CD14-positive monocyte (primary cell): ENCODE data around the gene TRIM45. TPM values are rescaled to one million over a fixed set of nuclear protein-coding genes. Genes with fewer than 3 reads are reported as not detected.
A peak's percentile ranks its signal among the peaks of the same experiment; 100 is the strongest.

Experiments used
- DNase-seq, 3 donors: peaks; one replicate each; pipeline ENCODE4 v3.0.0-alpha.2; 2011 to 2022
- H2AFZ ChIP-seq: 2 replicates; pipeline ENCODE4 v1.6.0; 2012; ENCODE audit warnings: mild to moderate bottlenecking, low read depth, low read length, inconsistent platforms; ENCODE audit not compliant: insufficient read depth, poor library complexity, severe bottlenecking
- H3K27ac ChIP-seq, 2 donors: 1 replicate in 1 of 2; 2 replicates in 1 of 2; pipeline ENCODE4 v1.5.1; 2012 to 2013; ENCODE audit warnings: low read length in 2 of 2, control low read depth in 1 of 2, inconsistent platforms in 1 of 2, low read depth in 1 of 2, mild to moderate bottlenecking in 1 of 2
- H3K27me3 ChIP-seq, 2 donors: one replicate each; pipeline versions ENCODE4 v1.6.0 to v1.6.1; 2011 to 2013; ENCODE audit warnings: low read length in 2 of 2; ENCODE audit not compliant: control insufficient read depth in 2 of 2, insufficient read depth in 2 of 2
- H3K36me3 ChIP-seq, 2 donors: replicated peaks in 1 of 2; 1 replicate in 1 of 2; 2 replicates in 1 of 2; pipeline versions ENCODE4 v1.5.1 to v1.6.1; 2012 to 2013; ENCODE audit warnings: low read length in 2 of 2, control low read depth in 1 of 2, inconsistent platforms in 1 of 2, mild to moderate bottlenecking in 1 of 2; ENCODE audit not compliant: insufficient read depth in 2 of 2, control insufficient read depth in 1 of 2
- H3K4me1 ChIP-seq, 2 donors: 1 replicate in 1 of 2; 2 replicates in 1 of 2; pipeline versions ENCODE4 v1.5.1 to v1.6.1; 2012 to 2013; ENCODE audit warnings: low read length in 2 of 2, control low read depth in 1 of 2, inconsistent platforms in 1 of 2, mild to moderate bottlenecking in 1 of 2, moderate library complexity in 1 of 2; ENCODE audit not compliant: insufficient read depth in 2 of 2, control insufficient read depth in 1 of 2
- H3K4me2 ChIP-seq: replicated peaks from 2 replicates; pipeline ENCODE3; 2012; ENCODE audit warnings: low read length, moderate library complexity, mild to moderate bottlenecking; ENCODE audit not compliant: poor library complexity, severe bottlenecking; ENCODE audit errors: extremely low read depth
- H3K4me3 ChIP-seq, 3 experiments: fragments of 200-600 bp in 1 of 3; sonication (generic) in 1 of 3; replicated peaks in 1 of 3; 1 replicate in 2 of 3; 2 replicates in 1 of 3; pipeline ENCODE4 v1.5.1; 2011 to 2013; ENCODE audit warnings: low read length in 3 of 3, mild to moderate bottlenecking in 3 of 3, control low read depth in 2 of 3, low read depth in 2 of 3, inconsistent platforms in 1 of 3, moderate library complexity in 1 of 3
- H3K79me2 ChIP-seq: 2 replicates; pipeline ENCODE4 v1.6.0; 2012; ENCODE audit warnings: mild to moderate bottlenecking, control low read depth, inconsistent platforms, low read length, moderate library complexity; ENCODE audit not compliant: insufficient read depth
- H3K9ac ChIP-seq: 2 replicates; pipeline ENCODE4 v1.6.0; 2017; ENCODE audit warnings: low read length, mild to moderate bottlenecking; ENCODE audit not compliant: insufficient read depth, poor library complexity, severe bottlenecking
- H3K9me3 ChIP-seq, 2 donors: replicated peaks in 1 of 2; 1 replicate in 1 of 2; 2 replicates in 1 of 2; pipeline versions ENCODE4 v1.5.1 to v1.6.1; 2012 to 2013; ENCODE audit warnings: low read length in 2 of 2, control low read depth in 1 of 2; ENCODE audit not compliant: control insufficient read depth in 1 of 2, insufficient read depth in 1 of 2
- H4K20me1 ChIP-seq: 2 replicates; pipeline ENCODE4 v1.6.0; 2012; ENCODE audit warnings: mild to moderate bottlenecking, low read length, control low read depth, moderate library complexity; ENCODE audit not compliant: insufficient read depth
- H3K27ac Mint-ChIP-seq, 7 donors: one replicate each; pipeline ENCODE4 v1.8.0; 2020; ENCODE audit warnings: mild to moderate bottlenecking in 7 of 7, mixed read lengths in 7 of 7, moderate library complexity in 6 of 7, inconsistent platforms in 2 of 7
- H3K27me3 Mint-ChIP-seq, 3 donors: one replicate each; pipeline ENCODE4 v1.8.0; 2021 to 2022; ENCODE audit warnings: low read depth in 3 of 3, mild to moderate bottlenecking in 3 of 3, mixed read lengths in 3 of 3, moderate library complexity in 3 of 3, inconsistent platforms in 1 of 3
- H3K36me3 Mint-ChIP-seq, 2 donors: one replicate each; pipeline ENCODE4 v1.8.0; 2020; ENCODE audit warnings: mixed read lengths in 2 of 2, inconsistent platforms in 1 of 2, mild to moderate bottlenecking in 1 of 2
- H3K4me1 Mint-ChIP-seq: one replicate; pipeline ENCODE4 v1.8.0; 2020; ENCODE audit warnings: mild to moderate bottlenecking, mixed read lengths
- H3K4me3 Mint-ChIP-seq, 2 donors: one replicate each; pipeline ENCODE4 v1.8.0; 2020; ENCODE audit warnings: mild to moderate bottlenecking in 2 of 2, mixed read lengths in 2 of 2, moderate library complexity in 1 of 2
- H3K9me3 Mint-ChIP-seq, 7 donors: one replicate each; pipeline ENCODE4 v1.8.0; 2020 to 2022; ENCODE audit warnings: mixed read lengths in 7 of 7, mild to moderate bottlenecking in 6 of 7, moderate library complexity in 6 of 7, inconsistent platforms in 2 of 7
- CTCF ChIP-seq: fragments of 200-600 bp; IDR thresholded peaks from one replicate; pipeline ENCODE4 v1.8.0; 2022; ENCODE audit warnings: antibody characterized with exemption, mild to moderate bottlenecking
- WGBS: methylation state at CpG from one replicate; pipeline ENCODE4 v1.1.5; 2013; ENCODE audit warnings: missing lambda C conversion rate; ENCODE audit not compliant: insufficient coverage; 5-methylcytosine and 5-hydroxymethylcytosine counted together
- intact Hi-C, 2 donors: fragments of 100-400 bp; cut with micrococcal nuclease; formaldehyde crosslinking; loops; one replicate each; pipeline versions ENCODE4 v1.15.0 to v1.15.1; 2023
- polyA plus RNA-seq, 3 donors: library from polyadenylated mRNA; depleted of rRNA in 1 of 3; unstranded in 2 of 3; stranded (reverse) in 1 of 3; fragments of 300-500 nt in 2 of 3; fragments of >200 nt in 1 of 3; fragmentation: Illumina TruSeq in 2 of 3; gene quantifications; 1 replicate in 2 of 3; 2 replicates in 1 of 3; pipeline ENCODE4 v1.2.3, GENCODE V29; 2012 to 2021

The TRIM45 gene
- polyA plus RNA-seq, 3 donors: 0.85 to 1.4 TPM; not detected in 1

DNA sequence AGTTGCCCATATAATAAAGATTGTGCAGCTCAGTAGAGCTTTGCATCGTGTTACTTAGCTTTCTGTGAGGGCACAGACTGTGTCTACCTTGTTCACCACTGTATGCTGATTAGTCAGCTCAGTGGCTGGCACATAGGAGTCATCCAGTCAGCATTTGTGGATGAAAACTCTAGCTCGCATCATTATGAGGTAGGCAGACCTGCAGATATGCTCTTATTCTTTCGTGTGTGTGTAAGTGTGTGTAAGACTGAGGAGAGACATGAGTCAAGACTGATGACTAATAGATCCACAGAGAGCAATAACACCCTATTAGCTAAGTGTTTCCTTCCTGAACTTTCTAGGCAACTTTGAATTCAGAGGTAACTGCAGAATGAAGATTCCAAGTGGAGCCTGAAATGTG is 44.3 kb downstream of the TRIM45 start:
- no peak overlapping the region for H3K4me3 Mint-ChIP-seq
- H3K36me3 Mint-ChIP-seq: peaks cover 75 to 96% of the 10 kb centered on the region in 2 donors
- H3K4me1 ChIP-seq: no peaks in the 10 kb centered on the region
- intact Hi-C loops: no loop called here
- H3K9me3 Mint-ChIP-seq: no peaks in the 10 kb centered on the region
- no peaks in the 10 kb centered on the region for H3K27me3 Mint-ChIP-seq
- H3K4me1 Mint-ChIP-seq: peaks cover 4% of the 10 kb centered on the region
- no peaks in the 10 kb centered on the region for H3K27me3 ChIP-seq
- H3K4me3 ChIP-seq: no peak overlapping the region
- H3K9me3 ChIP-seq: no peaks in the 10 kb centered on the region
- no peaks in the 10 kb centered on the region for H4K20me1 ChIP-seq
- WGBS: 0% methylated on average over 1 of the region's 3 CpGs
- peaks cover 78 to 97% of the 10 kb centered on the region in 2 donors for H3K36me3 ChIP-seq
- peak overlapping the region in 1 of 2 donors; percentile 21 for H3K27ac ChIP-seq
- no peaks in the 10 kb centered on the region for H3K79me2 ChIP-seq
- H3K27ac Mint-ChIP-seq: peak overlapping the region in 3 of 7 donors; percentile 0 to 75 (median 44)
- H2AFZ ChIP-seq: no peak overlapping the region
- H3K4me2 ChIP-seq: no peak overlapping the region
- TF ChIP-seq CTCF: no peak
- no peak overlapping the region for H3K9ac ChIP-seq
- peak; percentile 7 to 59 (median 10) for DNase-seq

DNA sequence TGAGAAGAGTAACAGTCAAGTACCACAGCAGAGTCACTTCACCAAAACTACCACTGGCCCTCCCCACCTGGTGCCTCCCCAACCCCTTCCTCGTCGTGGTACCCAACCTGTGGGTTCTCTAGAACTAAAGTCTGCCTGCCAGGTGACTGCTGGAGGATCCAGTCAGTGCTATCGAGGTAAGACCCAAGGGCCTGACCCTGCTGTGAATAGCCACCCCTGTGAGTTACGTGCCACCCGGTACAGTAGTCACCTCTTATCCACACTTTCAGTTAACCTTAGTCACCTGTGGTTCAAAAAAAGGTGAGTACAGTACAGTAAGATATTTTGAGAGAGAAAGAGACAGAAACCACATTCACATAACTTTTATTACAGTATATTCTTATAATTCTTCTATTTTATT is 44.9 kb downstream of the TRIM45 start:
- peaks cover 4% of the 10 kb centered on the region for H3K4me1 Mint-ChIP-seq
- intact Hi-C loops: no loop called here

More for the DNA sequence above, 44.9 kb downstream of the TRIM45 start:
- H4K20me1 ChIP-seq: no peaks in the 10 kb centered on the region
- WGBS: 92% methylated on average over 2 of the region's 5 CpGs
- no peak for DNase-seq
- H3K36me3 Mint-ChIP-seq: peaks cover 75 to 96% of the 10 kb centered on the region in 2 donors
- no peak overlapping the region for H2AFZ ChIP-seq
- H3K27ac ChIP-seq: no peak overlapping the region
- no peaks in the 10 kb centered on the region for H3K9me3 Mint-ChIP-seq
- no peaks in the 10 kb centered on the region for H3K4me1 ChIP-seq
- H3K4me3 Mint-ChIP-seq: no peak overlapping the region
- H3K36me3 ChIP-seq: peaks cover 74 to 91% of the 10 kb centered on the region in 2 donors
- H3K4me2 ChIP-seq: no peak overlapping the region
- peak overlapping the region in 4 of 7 donors; percentile 2 to 74 (median 30) for H3K27ac Mint-ChIP-seq
- no peak overlapping the region for H3K9ac ChIP-seq
- no peaks in the 10 kb centered on the region for H3K27me3 Mint-ChIP-seq
- TF ChIP-seq CTCF: no peak
- H3K9me3 ChIP-seq: no peaks in the 10 kb centered on the region
- H3K4me3 ChIP-seq: no peak overlapping the region
- peaks cover 5% of the 10 kb centered on the region for H3K79me2 ChIP-seq
- H3K27me3 ChIP-seq: no peaks in the 10 kb centered on the region
